Germinal center (tissue), 1 donor: Measurements from ENCODE around the gene TMEM116.

Experiments used
- DNase-seq: peaks from one replicate; pipeline ENCODE4 v3.0.0; 2012; ENCODE audit warnings: mixed read lengths, low spot score

TMEM116 gene

DNA sequence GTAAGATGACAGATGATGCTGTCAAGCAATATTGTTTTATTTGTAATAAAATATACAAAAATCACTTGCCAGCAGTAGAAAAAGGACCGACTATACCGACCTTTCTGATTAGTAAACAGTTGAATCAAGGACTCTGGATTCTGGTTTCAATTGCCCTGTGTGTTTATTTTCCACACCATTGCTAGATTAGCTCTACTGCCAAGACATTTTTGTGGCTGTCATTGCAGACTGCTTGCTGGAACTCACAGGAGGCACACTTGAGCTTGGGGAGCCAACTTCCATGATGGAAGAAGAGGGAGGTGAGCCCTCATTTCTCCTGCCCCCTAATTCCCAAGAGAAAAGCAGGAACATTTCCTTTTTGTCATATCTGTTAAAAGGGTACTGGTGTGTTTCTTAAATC is 119.7 kb downstream of the TMEM116 start:
- DNase-seq, result no peak

DNA sequence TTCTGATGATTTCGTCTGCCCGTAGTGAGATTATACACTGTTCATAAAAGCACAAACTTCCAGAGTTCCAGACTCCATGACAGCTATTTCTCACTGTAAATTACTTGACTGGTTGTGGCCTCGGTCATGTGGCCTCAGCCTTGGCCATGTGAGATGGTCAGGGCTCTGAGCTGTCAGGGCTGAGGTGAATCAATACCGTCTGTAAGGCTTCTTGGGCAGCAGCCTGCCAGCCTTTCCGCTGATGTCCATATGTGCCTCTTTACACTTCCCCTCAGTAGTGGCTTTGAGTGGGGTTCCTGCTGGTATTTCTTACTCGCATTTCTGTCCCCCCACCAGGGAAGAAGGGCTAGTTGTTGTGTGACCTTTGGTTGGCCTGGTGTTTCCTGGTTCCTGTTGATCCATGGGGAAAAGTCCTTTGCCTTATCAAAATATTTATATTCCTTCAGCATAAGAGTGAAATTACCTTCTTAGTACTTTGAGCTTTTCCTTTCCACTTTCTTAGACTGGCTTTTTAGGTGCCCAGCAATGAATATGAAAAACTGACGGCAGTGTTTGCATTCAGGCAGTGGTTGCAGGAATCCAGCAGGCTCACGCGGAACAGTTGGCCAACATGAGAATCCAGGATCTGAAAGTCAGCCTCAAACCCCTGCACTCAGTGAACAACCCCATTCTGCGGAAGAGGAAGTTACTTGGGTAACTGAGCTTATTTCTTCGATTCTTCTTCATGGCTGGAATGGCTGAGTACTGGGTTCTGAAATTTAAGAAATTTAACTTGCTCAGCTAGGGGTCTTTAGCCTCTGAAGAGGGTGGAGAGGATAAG is 124.8 kb downstream of the TMEM116 start:
- DNase-seq, result no peak

DNA sequence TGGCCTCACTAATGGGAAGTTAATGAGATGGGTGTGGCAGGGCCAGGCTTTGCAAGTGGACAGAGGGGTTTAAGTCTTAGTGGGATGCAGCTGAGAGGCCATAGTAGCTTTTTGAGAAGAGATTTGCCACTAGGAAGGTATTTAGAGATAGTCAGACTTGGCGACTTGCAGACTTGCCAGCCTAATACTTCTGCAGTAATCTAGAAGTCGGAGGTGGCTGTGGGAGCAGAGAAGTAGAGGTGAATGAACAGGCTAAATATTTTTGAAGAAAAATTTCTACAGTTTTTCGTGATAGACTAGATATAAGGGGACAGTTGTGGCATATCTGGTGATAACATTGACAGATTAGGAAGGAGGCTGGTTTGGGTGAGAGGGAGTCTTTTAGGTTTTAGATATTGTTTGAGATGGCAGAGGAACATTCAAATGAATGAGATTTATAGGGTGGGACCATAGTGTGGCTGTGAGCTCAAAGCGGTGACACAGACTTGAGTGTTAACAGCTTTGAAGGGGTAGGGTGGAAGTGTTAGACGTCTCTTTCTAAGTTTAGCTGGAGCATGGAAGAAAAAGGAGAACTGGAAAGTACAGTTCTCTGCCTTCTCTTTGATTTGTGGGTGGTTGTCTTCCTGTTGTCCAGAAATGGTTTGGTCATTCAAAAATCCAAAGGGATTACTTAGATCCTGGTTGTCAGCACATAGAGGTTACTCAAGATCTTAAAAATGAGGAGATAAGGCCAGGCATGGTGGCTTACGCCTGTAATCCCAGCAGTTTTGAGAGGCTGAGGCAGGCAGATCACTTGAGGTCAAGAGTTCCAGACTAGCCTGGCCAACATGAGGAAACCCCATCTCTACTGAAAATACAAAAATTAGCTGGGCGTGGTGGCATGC is 126.1 kb downstream of the TMEM116 start:
- DNase-seq, result no peak

DNA sequence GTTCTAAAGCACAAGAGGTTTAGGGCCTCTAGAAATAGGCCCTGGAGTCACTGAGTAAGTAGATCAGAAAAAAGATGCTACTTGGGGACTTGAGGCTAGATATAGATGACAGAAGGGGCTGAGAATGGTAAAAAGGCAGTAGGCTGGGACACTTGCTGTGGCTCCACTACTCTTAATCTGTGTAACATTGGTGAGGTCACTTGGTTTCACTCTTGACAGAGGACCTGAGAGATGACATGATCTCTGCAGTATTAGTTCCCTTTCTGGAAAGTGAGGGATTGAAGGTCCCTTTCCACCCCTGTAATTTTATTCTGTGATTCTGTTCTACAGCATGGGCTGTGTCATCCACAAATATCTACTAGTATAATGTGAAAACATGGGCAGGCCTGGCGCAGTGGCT is 131.2 kb downstream of the TMEM116 start:
- no peak for DNase-seq
